Keratinocyte (primary cell): ENCODE measurements around the gene MVB12B. TPM values are rescaled to one million over a fixed set of nuclear protein-coding genes. Genes with fewer than 3 reads are reported as not detected.

ENCODE experiments used
- DNase-seq: peaks from one replicate; pipeline ENCODE4 v3.0.0-alpha.2; 2011; ENCODE audit warnings: low read depth, missing footprints, low spot score
- FAIRE-seq: peaks from 2 replicates; lab custom pipeline; 2011; peaks lifted over from hg19 to GRCh38; lab: Jason Lieb, UNC
- H2AFZ ChIP-seq: 2 replicates; pipeline ENCODE4 v1.6.0; 2012; ENCODE audit warnings: low read length, control low read depth, inconsistent platforms; ENCODE audit not compliant: control insufficient read depth
- H3K27ac ChIP-seq: 2 replicates; pipeline ENCODE4 v1.5.1; 2011; ENCODE audit warnings: low read length; ENCODE audit not compliant: control insufficient read depth, insufficient read depth
- H3K27me3 ChIP-seq: 3 replicates; pipeline ENCODE4 v1.6.0; 2011; ENCODE audit warnings: low read length; ENCODE audit not compliant: control insufficient read depth, insufficient read depth; ENCODE audit errors: extremely low read depth
- H3K36me3 ChIP-seq, 2 experiments: 2 replicates in 1 of 2; 3 replicates in 1 of 2; pipeline ENCODE4 v1.5.1; 2011; ENCODE audit warnings: low read length in 2 of 2, mild to moderate bottlenecking in 1 of 2; ENCODE audit not compliant: control insufficient read depth in 2 of 2, insufficient read depth in 2 of 2; ENCODE audit errors: extremely low read depth in 1 of 2
- H3K4me1 ChIP-seq: 3 replicates; pipeline ENCODE4 v1.5.1; 2011; ENCODE audit warnings: low read length; ENCODE audit not compliant: control insufficient read depth, insufficient read depth; ENCODE audit errors: extremely low read depth
- H3K4me2 ChIP-seq: 3 replicates; pipeline ENCODE4 v1.6.0; 2011; ENCODE audit warnings: low read depth, low read length; ENCODE audit not compliant: control insufficient read depth, insufficient read depth; ENCODE audit errors: extremely low read depth
- H3K4me3 ChIP-seq, 3 experiments: fragments of 200-600 bp in 1 of 3; sonication (generic) in 1 of 3; 2 replicates in 2 of 3; 3 replicates in 1 of 3; pipeline ENCODE4 v1.5.1; 2011 to 2016; ENCODE audit warnings: low read length in 3 of 3, mild to moderate bottlenecking in 3 of 3, control low read depth in 2 of 3, inconsistent platforms in 1 of 3, low read depth in 1 of 3, mixed read lengths in 1 of 3, mixed run types in 1 of 3, moderate library complexity in 1 of 3; ENCODE audit not compliant: control insufficient read depth in 2 of 3, insufficient read depth in 2 of 3; ENCODE audit errors: extremely low read depth in 1 of 3
- H3K79me2 ChIP-seq: 2 replicates; pipeline ENCODE4 v1.6.0; 2012; ENCODE audit warnings: low read length; ENCODE audit not compliant: control insufficient read depth, insufficient read depth
- H3K9ac ChIP-seq: 3 replicates; pipeline ENCODE4 v1.6.0; 2011; ENCODE audit warnings: low read length; ENCODE audit not compliant: control insufficient read depth, insufficient read depth; ENCODE audit errors: extremely low read depth
- H3K9me1 ChIP-seq: 3 replicates; pipeline ENCODE4 v1.6.0; 2011; ENCODE audit warnings: low read length; ENCODE audit not compliant: control insufficient read depth, insufficient read depth; ENCODE audit errors: extremely low read depth
- H3K9me3 ChIP-seq: 2 replicates; pipeline ENCODE4 v1.5.1; 2012; ENCODE audit warnings: low read depth, low read length; ENCODE audit not compliant: control insufficient read depth
- H4K20me1 ChIP-seq: 3 replicates; pipeline ENCODE4 v1.6.0; 2011; ENCODE audit warnings: low read length; ENCODE audit not compliant: control insufficient read depth, insufficient read depth; ENCODE audit errors: extremely low read depth
- EZH2 ChIP-seq: IDR thresholded peaks from one replicate; pipeline ENCODE4 v1.6.1; 2012; ENCODE audit warnings: inconsistent platforms, mild to moderate bottlenecking, low read length, moderate library complexity
- dilution Hi-C: fragments of 300-500 bp; cut with MboI; formaldehyde crosslinking; loops from one replicate; pipeline ENCODE4 v1.7.0; 2020; ENCODE audit warnings: low sequenced_read_pairs; ENCODE audit not compliant: extremely low pct_ligation_motif_present
- polyA plus RNA-seq, 5 experiments: library from polyadenylated mRNA; depleted of rRNA in 3 of 5; stranded (reverse) in 3 of 5; stranded (forward) in 1 of 5; unstranded in 1 of 5; fragments of >200 nt; gene quantifications; 1 replicate in 1 of 5; 2 replicates in 3 of 5; 3 replicates in 1 of 5; pipeline versions ENCODE4 v1.2.1 to v1.2.3, GENCODE V29; 2011 to 2012; ENCODE audit warnings: missing spikeins in 2 of 5, low read depth in 1 of 5, low replicate concordance in 1 of 5
- TF ChIP-seq, protein P1 (sequence below), 3 experiments: IDR thresholded peaks in 1 of 3; conservative IDR thresholded peaks in 1 of 3; optimal IDR thresholded peaks in 1 of 3; 2 replicates in 2 of 3; 3 replicates in 1 of 3; pipeline versions ENCODE3 to v1.5.1; 2011; ENCODE audit warnings: low read length in 3 of 3, mild to moderate bottlenecking in 3 of 3, moderate library complexity in 2 of 3, control low read depth in 1 of 3, inconsistent platforms in 1 of 3; ENCODE audit not compliant: insufficient read depth in 2 of 3; ENCODE audit errors: extremely low read depth in 1 of 3

Gene MVB12B
- polyA plus RNA-seq, 1 donor (not counting 4 experiments of a cell fraction or from before 2014, with no cell fraction given) = 1.2 TPM

GRCh38 chr9:126423916-126424185 lies 97.2 kb downstream of the MVB12B start:
- no peaks in the 10 kb centered on the region for H3K9me1 ChIP-seq
- no peak overlapping the region for H3K27ac ChIP-seq
- FAIRE-seq = no peak
- no peaks in the 10 kb centered on the region for H3K36me3 ChIP-seq
- no peak for DNase-seq
- H2AFZ ChIP-seq = no peak overlapping the region
- H3K9me3 ChIP-seq = no peaks in the 10 kb centered on the region
- no peaks in the 10 kb centered on the region for H4K20me1 ChIP-seq
- H3K4me1 ChIP-seq = peaks cover 5% of the 10 kb centered on the region
- no peaks in the 10 kb centered on the region for H3K27me3 ChIP-seq
- H3K4me3 ChIP-seq = no peak overlapping the region
- H3K9ac ChIP-seq = no peak overlapping the region
- no peaks in the 10 kb centered on the region for H3K79me2 ChIP-seq
- no peak overlapping the region for H3K4me2 ChIP-seq
- TF ChIP-seq EZH2 = no peak
- TF ChIP-seq, protein P1, sequence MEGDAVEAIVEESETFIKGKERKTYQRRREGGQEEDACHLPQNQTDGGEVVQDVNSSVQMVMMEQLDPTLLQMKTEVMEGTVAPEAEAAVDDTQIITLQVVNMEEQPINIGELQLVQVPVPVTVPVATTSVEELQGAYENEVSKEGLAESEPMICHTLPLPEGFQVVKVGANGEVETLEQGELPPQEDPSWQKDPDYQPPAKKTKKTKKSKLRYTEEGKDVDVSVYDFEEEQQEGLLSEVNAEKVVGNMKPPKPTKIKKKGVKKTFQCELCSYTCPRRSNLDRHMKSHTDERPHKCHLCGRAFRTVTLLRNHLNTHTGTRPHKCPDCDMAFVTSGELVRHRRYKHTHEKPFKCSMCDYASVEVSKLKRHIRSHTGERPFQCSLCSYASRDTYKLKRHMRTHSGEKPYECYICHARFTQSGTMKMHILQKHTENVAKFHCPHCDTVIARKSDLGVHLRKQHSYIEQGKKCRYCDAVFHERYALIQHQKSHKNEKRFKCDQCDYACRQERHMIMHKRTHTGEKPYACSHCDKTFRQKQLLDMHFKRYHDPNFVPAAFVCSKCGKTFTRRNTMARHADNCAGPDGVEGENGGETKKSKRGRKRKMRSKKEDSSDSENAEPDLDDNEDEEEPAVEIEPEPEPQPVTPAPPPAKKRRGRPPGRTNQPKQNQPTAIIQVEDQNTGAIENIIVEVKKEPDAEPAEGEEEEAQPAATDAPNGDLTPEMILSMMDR (optimal IDR thresholded peaks at IDR 0.05 in 1 of 3, IDR thresholded peaks at IDR 0.05 in 1 of 3, conservative IDR thresholded peaks at IDR 0.05 in 1 of 3; ENCODE audit: extremely low read depth in 1 of 3, insufficient read depth in 2 of 3, low read length in 3 of 3) = no peak
- dilution Hi-C loops = no loop called here

DNA sequence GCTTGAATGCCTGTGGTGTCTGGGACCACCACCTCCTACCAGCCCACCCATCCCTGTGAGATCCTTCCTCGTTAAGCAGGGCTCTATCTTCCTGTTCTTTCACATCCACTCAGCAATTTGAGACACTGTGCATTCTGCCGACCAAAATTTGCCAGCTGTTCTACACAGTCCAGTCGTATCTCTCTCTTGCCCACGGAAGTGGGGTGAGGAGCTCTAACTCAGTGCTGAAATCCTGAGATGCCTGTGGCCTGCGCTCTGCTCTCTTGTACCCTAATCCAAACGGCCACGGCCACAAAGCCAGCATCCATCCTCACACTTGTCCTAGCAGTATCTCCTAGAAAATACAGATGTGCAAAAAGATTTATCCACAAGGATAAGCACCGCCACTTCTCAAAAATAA lies 97.9 kb downstream of the MVB12B start:
- FAIRE-seq = no peak
- no peak for DNase-seq
- Histone ChIP-seq H3K27ac (no peak overlapping the region), H3K4me3 (no peak overlapping the region), H3K36me3 (no peaks in the 10 kb centered on the region), H3K9ac (no peak overlapping the region), H2AFZ (no peak overlapping the region), H3K79me2 (no peaks in the 10 kb centered on the region), H3K9me1 (no peaks in the 10 kb centered on the region), H3K4me1 (peaks cover 5% of the 10 kb centered on the region), H3K27me3 (no peaks in the 10 kb centered on the region), H3K4me2 (no peak overlapping the region), H4K20me1 (no peaks in the 10 kb centered on the region), H3K9me3 (no peaks in the 10 kb centered on the region)
- dilution Hi-C loops = no loop called here
- TF ChIP-seq EZH2 = no peak
- TF ChIP-seq, protein P1 (optimal IDR thresholded peaks at IDR 0.05 in 1 of 3, IDR thresholded peaks at IDR 0.05 in 1 of 3, conservative IDR thresholded peaks at IDR 0.05 in 1 of 3; ENCODE audit: extremely low read depth in 1 of 3, insufficient read depth in 2 of 3, low read length in 3 of 3) = no peak
